Omental fat pad (tissue), 4 donors: ENCODE measurements around the gene SCN5A. TPM values are rescaled to one million over a fixed set of nuclear protein-coding genes. Genes with fewer than 3 reads are reported as not detected.

Source experiments
- ATAC-seq: fragments of 150-250 bp; one replicate; pipeline ENCODE4 v1.9.1; 2016; ENCODE audit warnings: mild to moderate bottlenecking, moderate library complexity; ENCODE audit not compliant: low FRiP score
- DNase-seq: peaks from one replicate; pipeline ENCODE4 v3.0.0-alpha.2; 2019; ENCODE audit warnings: low spot score
- CTCF ChIP-seq, 3 donors: fragments of 450-650 bp; IDR thresholded peaks; one replicate each; pipeline ENCODE4 v1.5.1; 2016 to 2017; ENCODE audit warnings: antibody characterized with exemption in 3 of 3, mild to moderate bottlenecking in 3 of 3, moderate library complexity in 2 of 3
- total RNA-seq, 4 donors: library from RNA; depleted of rRNA; stranded (reverse); fragments of >200 nt; gene quantifications; one replicate each; pipeline ENCODE4 v1.1.0, GENCODE V29; 2016

Gene SCN5A
- total RNA-seq, 4 donors from 2014 or later, result 0.06 to 0.79 (median 0.09) TPM; not detected in 1

GRCh38 chr3:38636464-38636863 lies 13.0 kb downstream of the SCN5A start:
- ATAC-seq, result no peak
- no peak for TF ChIP-seq CTCF (IDR thresholded peaks at IDR 0.05)

DNA sequence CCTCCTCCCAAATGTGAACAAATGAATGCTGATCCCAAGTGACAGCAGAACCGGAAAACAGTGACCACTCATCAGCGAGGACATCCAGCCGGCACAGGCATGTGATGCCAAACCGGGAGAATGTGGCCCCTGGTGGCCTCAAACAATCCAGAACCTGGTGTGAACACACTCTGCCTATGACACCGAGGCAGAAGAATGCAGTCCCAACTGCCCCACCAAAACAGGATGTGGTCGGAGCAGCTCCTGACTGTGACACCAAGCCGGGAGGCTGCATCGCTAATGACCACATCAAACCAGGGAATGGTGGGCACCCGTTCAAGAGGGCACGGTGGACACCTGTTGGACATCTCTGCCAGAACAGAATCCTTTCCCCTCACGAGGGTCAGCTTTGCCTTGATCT lies 15.4 kb downstream of the SCN5A start:
- ATAC-seq (no peak), DNase-seq (no peak)
- no peak for TF ChIP-seq CTCF (IDR thresholded peaks at IDR 0.05)

More at GRCh38 chr3:38636464-38636863, 13.0 kb downstream of the SCN5A start:
- DNase-seq, result no peak

GRCh38 chr3:38632989-38633388 lies 16.5 kb downstream of the SCN5A start:
- no peak for TF ChIP-seq CTCF (IDR thresholded peaks at IDR 0.05)
- ATAC-seq (no peak), DNase-seq (no peak)

- TF ChIP-seq CTCF (IDR thresholded peaks at IDR 0.05), result no peak
- ATAC-seq, result no peak
- DNase-seq, result no peak
Observed at GRCh38 chr3:38630606-38631005, 18.9 kb downstream of the SCN5A start.

DNA sequence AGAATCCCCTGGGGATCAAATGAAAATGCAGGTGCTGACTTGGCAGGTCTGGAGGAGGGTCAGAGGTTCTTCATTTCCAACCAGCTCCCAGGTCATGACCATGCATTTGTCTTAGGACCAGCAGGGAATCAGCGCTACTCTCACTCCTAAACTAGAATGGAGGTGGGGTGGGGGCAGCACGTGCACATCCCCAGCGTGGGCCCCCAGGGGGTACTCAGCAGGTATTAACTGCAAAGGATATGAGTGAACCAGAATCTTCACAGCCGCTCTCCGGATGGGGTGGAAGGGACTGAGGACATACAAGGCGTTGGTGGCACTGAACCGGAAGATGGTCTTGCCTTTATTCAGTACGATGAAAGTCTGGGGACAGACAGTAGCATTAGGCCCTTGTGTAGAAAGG lies 19.4 kb downstream of the SCN5A start:
- no peak for DNase-seq
- no peak for TF ChIP-seq CTCF (IDR thresholded peaks at IDR 0.05)
- no peak for ATAC-seq

DNA sequence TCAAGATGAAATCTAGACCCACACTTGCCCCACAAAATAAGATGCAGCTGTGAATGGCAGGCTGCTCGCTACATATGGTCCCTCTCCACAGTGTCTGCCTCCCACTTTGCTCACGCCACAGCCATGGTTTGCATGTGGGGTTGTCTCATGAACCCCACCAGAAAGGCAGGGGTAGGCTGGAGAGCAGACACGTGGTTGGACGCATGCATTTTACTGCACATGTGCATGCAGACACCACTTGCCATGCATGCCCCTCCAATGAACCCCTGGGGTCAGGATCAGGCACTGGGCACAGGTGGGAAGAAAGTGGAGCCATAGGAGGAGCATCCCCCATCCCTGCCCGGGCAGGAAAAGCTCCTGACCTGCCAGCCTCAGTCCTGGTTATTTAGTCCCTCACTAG lies 20.7 kb downstream of the SCN5A start:
- no peak for TF ChIP-seq CTCF (IDR thresholded peaks at IDR 0.05)
- ATAC-seq (no peak), DNase-seq (no peak)

- ATAC-seq (no peak), DNase-seq (no peak)
- TF ChIP-seq CTCF (IDR thresholded peaks at IDR 0.05), result no peak
Observed at GRCh38 chr3:38627956-38628355, 21.5 kb downstream of the SCN5A start.
